HUES48 (cell line): ENCODE data around the gene PBX1.

Experiments used
- H3K27ac ChIP-seq: one replicate; pipeline ENCODE4 v1.7.0; 2013; ENCODE audit warnings: low read depth, low read length, inconsistent platforms
- H3K27me3 ChIP-seq: 2 replicates; pipeline ENCODE4 v1.6.1; 2013; ENCODE audit warnings: mild to moderate bottlenecking, low read length; ENCODE audit not compliant: control insufficient read depth, insufficient read depth
- H3K36me3 ChIP-seq: 2 replicates; pipeline ENCODE4 v1.6.1; 2013; ENCODE audit warnings: low read length; ENCODE audit not compliant: control insufficient read depth, insufficient read depth
- H3K4me1 ChIP-seq: 2 replicates; pipeline ENCODE4 v1.6.1; 2013; ENCODE audit warnings: mild to moderate bottlenecking, low read length; ENCODE audit not compliant: control insufficient read depth, insufficient read depth
- H3K4me3 ChIP-seq: 2 replicates; pipeline ENCODE4 v1.5.1; 2013; ENCODE audit warnings: mild to moderate bottlenecking, low read depth, low read length
- H3K9ac ChIP-seq: 2 replicates; pipeline ENCODE4 v1.6.1; 2013; ENCODE audit warnings: mild to moderate bottlenecking, low read depth, low read length, moderate library complexity
- H3K9me3 ChIP-seq: 2 replicates; pipeline ENCODE4 v1.6.1; 2013; ENCODE audit warnings: low read length; ENCODE audit not compliant: control insufficient read depth, insufficient read depth

The PBX1 gene

DNA sequence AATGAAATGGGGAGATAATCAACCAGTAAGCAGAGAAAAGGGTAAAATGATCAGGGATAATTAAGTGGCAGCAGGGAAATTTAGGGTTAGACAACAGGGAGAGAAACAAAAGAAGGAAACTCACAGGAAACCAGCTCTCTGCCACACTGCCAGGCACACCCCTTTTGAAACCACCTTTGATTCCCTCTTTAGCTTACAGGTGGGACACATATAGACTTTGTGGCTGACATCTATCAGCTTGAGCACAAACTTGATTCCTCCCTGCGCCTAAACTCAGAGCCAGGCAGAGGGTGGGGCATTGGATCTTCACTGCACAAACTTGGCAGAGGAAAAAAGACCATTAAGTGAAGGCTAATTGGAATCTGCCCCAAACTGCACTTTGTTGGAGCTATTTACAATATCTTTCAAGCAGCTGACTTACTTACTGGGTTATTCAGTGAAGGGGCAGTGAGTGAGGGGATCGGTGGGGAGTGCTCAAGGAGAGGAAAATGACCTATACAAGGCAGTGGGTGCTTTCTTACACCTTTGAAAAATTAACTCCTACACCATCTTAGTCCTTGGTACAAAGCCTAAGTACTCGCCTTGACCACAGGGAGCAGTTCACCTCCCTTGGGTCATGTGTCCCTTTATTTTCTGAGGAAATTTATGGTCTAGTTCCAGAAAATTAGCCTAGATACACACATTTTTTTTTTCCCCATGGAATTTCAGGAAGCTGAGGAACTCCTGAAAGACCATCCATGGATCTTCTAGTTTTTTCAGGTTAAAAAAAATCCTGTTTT is 60.2 kb downstream of the PBX1 start:
- Histone ChIP-seq H3K27ac (no peak overlapping the region), H3K36me3 (no peaks in the 10 kb centered on the region), H3K27me3 (no peaks in the 10 kb centered on the region), H3K4me3 (no peak overlapping the region), H3K9me3 (no peaks in the 10 kb centered on the region), H3K9ac (no peak overlapping the region), H3K4me1 (peaks cover 53% of the 10 kb centered on the region)

- H3K27me3 ChIP-seq = no peaks in the 10 kb centered on the region
- peaks cover 41% of the 10 kb centered on the region for H3K4me1 ChIP-seq
- peaks cover 5% of the 10 kb centered on the region for H3K36me3 ChIP-seq
- H3K9ac ChIP-seq = no peak overlapping the region
- no peak overlapping the region for H3K27ac ChIP-seq
- H3K4me3 ChIP-seq = no peak overlapping the region
- H3K9me3 ChIP-seq = no peaks in the 10 kb centered on the region
These were observed 63.3 kb downstream of the PBX1 start for GRCh38 chr1:164622068-164622845.

- no peak overlapping the region for H3K9ac ChIP-seq
- peaks cover 12% of the 10 kb centered on the region for H3K36me3 ChIP-seq
- H3K27me3 ChIP-seq = no peaks in the 10 kb centered on the region
- peaks cover 27% of the 10 kb centered on the region for H3K4me1 ChIP-seq
- no peak overlapping the region for H3K4me3 ChIP-seq
- no peak overlapping the region for H3K27ac ChIP-seq
- H3K9me3 ChIP-seq = no peaks in the 10 kb centered on the region
These were observed 64.8 kb downstream of the PBX1 start for GRCh38 chr1:164623805-164624204.

DNA sequence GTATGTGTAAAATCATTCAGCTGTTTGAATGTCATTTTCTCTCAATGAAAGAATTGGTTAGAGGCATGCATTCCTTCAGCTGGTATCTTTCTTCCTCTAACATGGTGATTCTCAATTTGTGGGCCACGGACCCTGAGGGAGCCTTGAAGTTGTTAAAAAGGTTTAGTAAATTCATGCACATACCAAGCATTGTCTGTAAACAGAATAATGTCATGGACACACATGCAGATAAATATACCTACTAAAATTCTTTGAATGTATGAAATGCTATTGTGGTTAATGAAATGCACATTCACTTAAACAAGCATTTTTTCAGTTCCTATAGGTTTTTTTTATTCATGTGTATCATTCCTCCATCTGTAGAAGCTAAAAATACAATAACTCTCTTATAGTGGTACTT is 65.4 kb downstream of the PBX1 start:
- no peak overlapping the region for H3K9ac ChIP-seq

GRCh38 chr1:164625004-164625617 is 66.1 kb downstream of the PBX1 start:
- H3K27ac ChIP-seq = no peak overlapping the region
- H3K27me3 ChIP-seq = no peaks in the 10 kb centered on the region
- peaks cover 12% of the 10 kb centered on the region for H3K36me3 ChIP-seq
- no peak overlapping the region for H3K9ac ChIP-seq
- no peak overlapping the region for H3K4me3 ChIP-seq
- peaks cover 23% of the 10 kb centered on the region for H3K4me1 ChIP-seq
- H3K9me3 ChIP-seq = no peaks in the 10 kb centered on the region

More for the DNA sequence above, 65.4 kb downstream of the PBX1 start:
- H3K4me3 ChIP-seq = no peak overlapping the region
- H3K27ac ChIP-seq = no peak overlapping the region
- peaks cover 12% of the 10 kb centered on the region for H3K36me3 ChIP-seq
- H3K4me1 ChIP-seq = peaks cover 21% of the 10 kb centered on the region
- no peaks in the 10 kb centered on the region for H3K27me3 ChIP-seq
- H3K9me3 ChIP-seq = no peaks in the 10 kb centered on the region

DNA sequence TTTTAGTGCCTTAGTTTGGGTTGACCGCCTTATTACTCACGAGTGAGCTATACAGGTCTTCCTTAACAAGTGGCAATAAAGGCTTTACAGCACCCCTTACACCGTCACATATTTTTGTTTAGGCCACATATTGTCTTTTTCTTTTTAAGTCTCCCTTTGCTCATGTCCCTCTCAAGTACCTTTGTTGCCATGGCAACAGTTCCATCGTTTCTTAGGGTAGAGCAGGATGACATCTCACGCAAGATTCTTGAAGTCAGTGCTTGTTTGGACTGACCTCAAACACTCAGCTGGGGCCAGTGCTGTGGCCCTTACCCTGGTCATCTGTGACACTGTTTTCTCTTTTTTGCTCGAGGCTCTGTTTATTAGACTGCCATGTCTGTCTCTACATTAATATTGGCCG is 69.8 kb downstream of the PBX1 start:
- Histone ChIP-seq H3K27ac (no peak overlapping the region), H3K4me3 (no peak overlapping the region), H3K4me1 (peaks cover 29% of the 10 kb centered on the region), H3K27me3 (no peaks in the 10 kb centered on the region), H3K9me3 (no peaks in the 10 kb centered on the region), H3K36me3 (peaks cover 15% of the 10 kb centered on the region), H3K9ac (no peak overlapping the region)

DNA sequence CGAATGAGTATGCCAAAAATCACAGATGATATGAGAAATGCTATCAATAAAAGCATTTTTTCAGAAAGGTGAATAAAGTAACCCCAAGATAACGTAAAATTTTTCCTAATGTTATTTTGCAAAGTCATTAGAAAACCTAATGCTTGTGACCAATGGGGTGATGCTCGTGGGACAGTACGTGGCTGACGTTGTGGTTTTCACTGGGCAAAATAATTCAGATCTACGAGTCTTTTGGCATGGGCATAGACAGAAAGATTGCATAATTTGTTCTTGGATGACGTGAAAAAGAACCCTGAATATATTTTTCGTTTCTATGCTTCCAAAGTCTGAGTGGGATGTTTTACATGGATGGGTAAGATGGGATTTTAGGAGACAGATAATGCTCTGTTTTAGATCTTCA is 71.0 kb downstream of the PBX1 start:
- no peaks in the 10 kb centered on the region for H3K27me3 ChIP-seq
- peaks cover 15% of the 10 kb centered on the region for H3K36me3 ChIP-seq
- no peak overlapping the region for H3K4me3 ChIP-seq

DNA sequence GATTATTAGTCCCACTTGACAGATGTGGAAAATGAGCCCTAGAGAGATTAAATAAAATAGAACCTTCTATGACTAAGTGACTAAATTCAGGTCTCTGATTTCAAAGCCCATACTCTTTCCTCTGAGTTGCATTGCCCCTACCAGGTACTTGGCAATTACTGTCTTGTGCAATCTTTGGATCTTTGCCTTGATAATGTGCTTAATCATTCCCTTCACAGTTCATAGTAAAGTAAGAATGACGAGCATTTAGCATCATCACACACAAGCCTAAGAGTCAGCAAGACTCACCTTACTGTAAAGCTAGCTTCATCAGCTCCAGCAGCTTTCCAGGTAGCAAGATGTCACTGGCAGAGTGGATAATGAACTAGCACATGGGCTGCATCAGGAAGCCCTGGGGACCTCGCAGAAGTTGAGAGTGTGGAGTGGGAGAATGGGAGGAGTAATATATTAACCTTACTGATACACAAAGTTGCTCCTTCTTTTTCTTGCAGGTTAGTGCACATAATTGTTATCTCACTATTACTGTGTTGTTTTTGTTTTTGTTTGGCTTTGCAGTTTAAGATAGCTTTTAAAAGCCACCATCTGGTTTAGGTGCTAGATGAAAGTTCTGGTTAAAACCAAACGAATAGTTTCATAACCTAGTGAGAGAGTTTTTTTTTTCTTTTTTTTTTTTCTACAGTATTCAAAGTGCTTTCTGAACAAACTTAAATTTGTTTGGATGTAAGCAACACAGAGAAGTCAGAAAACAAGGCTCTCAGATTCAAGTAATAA is 71.8 kb downstream of the PBX1 start:
- Histone ChIP-seq H3K4me3 (no peak overlapping the region), H3K27me3 (no peaks in the 10 kb centered on the region), H3K4me1 (peaks cover 37% of the 10 kb centered on the region), H3K36me3 (peaks cover 15% of the 10 kb centered on the region), H3K9me3 (no peaks in the 10 kb centered on the region), H3K9ac (no peak overlapping the region), H3K27ac (no peak overlapping the region)

More for the DNA sequence above, 71.0 kb downstream of the PBX1 start:
- no peak overlapping the region for H3K27ac ChIP-seq
- no peak overlapping the region for H3K9ac ChIP-seq
- H3K9me3 ChIP-seq = no peaks in the 10 kb centered on the region
- H3K4me1 ChIP-seq = peaks cover 35% of the 10 kb centered on the region

DNA sequence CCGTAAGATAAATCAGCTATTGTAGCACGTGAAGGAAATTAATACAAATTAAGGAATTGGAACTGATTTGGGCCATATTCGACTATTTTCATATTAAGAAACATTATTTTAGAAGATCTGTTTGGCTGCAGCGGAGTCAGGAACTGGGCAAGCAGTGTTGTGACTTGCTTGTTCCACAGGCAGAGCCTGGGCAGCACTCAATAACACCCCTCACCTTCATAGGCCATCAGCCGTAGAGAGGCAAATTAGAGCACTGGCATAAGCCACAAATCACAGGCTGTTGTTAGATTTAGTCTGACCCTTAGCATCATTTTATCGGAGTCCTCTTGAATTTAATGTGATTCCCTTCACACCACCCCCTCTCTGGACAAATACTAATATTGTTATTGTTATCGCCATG is 72.8 kb downstream of the PBX1 start:
- Histone ChIP-seq H3K4me3 (no peak overlapping the region), H3K9me3 (no peaks in the 10 kb centered on the region), H3K27me3 (no peaks in the 10 kb centered on the region), H3K27ac (no peak overlapping the region), H3K36me3 (peaks cover 10% of the 10 kb centered on the region; the same call in 1 of the 2 replicates), H3K9ac (no peak overlapping the region), H3K4me1 (peaks cover 47% of the 10 kb centered on the region)

GRCh38 chr1:164633997-164634396 is 75.0 kb downstream of the PBX1 start:
- Histone ChIP-seq H3K9ac (no peak overlapping the region), H3K9me3 (no peaks in the 10 kb centered on the region), H3K27me3 (no peaks in the 10 kb centered on the region), H3K4me3 (no peak overlapping the region), H3K4me1 (peaks cover 66% of the 10 kb centered on the region), H3K36me3 (0 out of 2 replicates have a peak, but pooled peaks cover 9% of the 10 kb centered on the region), H3K27ac (no peak overlapping the region)
